ENCODE data around the gene PAK4.

Gene PAK4

GRCh38 chr19:39150235-39150634, 24.6 kb downstream of the PAK4 start:
- no peak for DNase-seq (ENCODE audit: low read depth)
- H3K4me3 ChIP-seq (ENCODE audit: low read depth, low read length): no peak overlapping the region
- no peak for TF ChIP-seq CTCF (conservative IDR thresholded peaks at IDR 0.05; ENCODE audit: low read depth, low read length)

- TF ChIP-seq CTCF (conservative IDR thresholded peaks at IDR 0.05; ENCODE audit: low read depth, low read length): no peak
- DNase-seq (ENCODE audit: low read depth): no peak
- no peak overlapping the region for H3K4me3 ChIP-seq (ENCODE audit: low read depth, low read length)
These were observed 25.4 kb downstream of the PAK4 start for GRCh38 chr19:39150807-39151600.

GRCh38 chr19:39152066-39152465, 26.5 kb downstream of the PAK4 start:
- no peak for DNase-seq (ENCODE audit: low read depth)
- H3K4me3 ChIP-seq (ENCODE audit: low read depth, low read length): no peak overlapping the region
- no peak for TF ChIP-seq CTCF (conservative IDR thresholded peaks at IDR 0.05; ENCODE audit: low read depth, low read length)

GRCh38 chr19:39154100-39154628, 28.6 kb downstream of the PAK4 start:
- no peak for DNase-seq (ENCODE audit: low read depth)
- H3K4me3 ChIP-seq (ENCODE audit: low read depth, low read length): no peak overlapping the region
- no peak for TF ChIP-seq CTCF (conservative IDR thresholded peaks at IDR 0.05; ENCODE audit: low read depth, low read length)

GRCh38 chr19:39154629-39155100, 29.1 kb downstream of the PAK4 start:
- no peak for TF ChIP-seq CTCF (conservative IDR thresholded peaks at IDR 0.05; ENCODE audit: low read depth, low read length)
- no peak overlapping the region for H3K4me3 ChIP-seq (ENCODE audit: low read depth, low read length)
- peak; percentile 18 for DNase-seq (ENCODE audit: low read depth)

GRCh38 chr19:39155114-39155700, 29.6 kb downstream of the PAK4 start:
- no peak for DNase-seq (ENCODE audit: low read depth)
- no peak for TF ChIP-seq CTCF (conservative IDR thresholded peaks at IDR 0.05; ENCODE audit: low read depth, low read length)
- H3K4me3 ChIP-seq (ENCODE audit: low read depth, low read length): no peak overlapping the region

All from choroid plexus epithelial cell (primary cell).